Lower leg skin (tissue), 4 donors: ENCODE measurements around the gene LRRC8A. TPM values are rescaled to one million over a fixed set of nuclear protein-coding genes. Genes with fewer than 3 reads are reported as not detected.
"Not testable (repeated sequence)": the region's sequence is repeated elsewhere in the genome, so short reads cannot be mapped to it uniquely, and the experiment has no call there.

Experiments used
- DNase-seq, 2 donors: peaks; one replicate each; pipeline ENCODE4 v3.0.0-alpha.2; 2019; ENCODE audit warnings: low spot score in 2 of 2
- H3K4me3 ChIP-seq: fragments of 200-600 bp; sonication (generic); 2 replicates; pipeline ENCODE4 v1.5.1; 2017; ENCODE audit warnings: mild to moderate bottlenecking, low read depth; ENCODE audit not compliant: poor library complexity, severe bottlenecking
- POLR2A ChIP-seq, 2 donors: fragments of 450-650 bp; IDR thresholded peaks; one replicate each; pipeline ENCODE4 v1.6.1; 2016 to 2017; ENCODE audit warnings: antibody characterized with exemption in 2 of 2, mild to moderate bottlenecking in 1 of 2, moderate library complexity in 1 of 2
- WGBS, 2 donors: methylation state at CpG; one replicate each; pipeline ENCODE4 v1.1.5; 2018; 5-methylcytosine and 5-hydroxymethylcytosine counted together
- intact Hi-C: fragments of 100-400 bp; cut with DNase I; formaldehyde crosslinking; loops from one replicate; pipeline ENCODE4 v1.15.0; 2023; ENCODE audit warnings: low total_unique reads
- total RNA-seq, 4 donors: library from RNA; depleted of rRNA; stranded (reverse); fragments of >200 nt; gene quantifications; one replicate each; pipeline ENCODE4 v1.1.0, GENCODE V29; 2016
- TF ChIP-seq, protein P1 (sequence below), 3 donors: fragments of 450-650 bp; IDR thresholded peaks; one replicate each; pipeline ENCODE4 v1.5.1; 2016; ENCODE audit warnings: antibody characterized with exemption in 3 of 3, mild to moderate bottlenecking in 3 of 3, moderate library complexity in 2 of 3

Gene LRRC8A
- total RNA-seq, 4 donors from 2014 or later, result 89.6 to 131 (median 111) TPM

DNA sequence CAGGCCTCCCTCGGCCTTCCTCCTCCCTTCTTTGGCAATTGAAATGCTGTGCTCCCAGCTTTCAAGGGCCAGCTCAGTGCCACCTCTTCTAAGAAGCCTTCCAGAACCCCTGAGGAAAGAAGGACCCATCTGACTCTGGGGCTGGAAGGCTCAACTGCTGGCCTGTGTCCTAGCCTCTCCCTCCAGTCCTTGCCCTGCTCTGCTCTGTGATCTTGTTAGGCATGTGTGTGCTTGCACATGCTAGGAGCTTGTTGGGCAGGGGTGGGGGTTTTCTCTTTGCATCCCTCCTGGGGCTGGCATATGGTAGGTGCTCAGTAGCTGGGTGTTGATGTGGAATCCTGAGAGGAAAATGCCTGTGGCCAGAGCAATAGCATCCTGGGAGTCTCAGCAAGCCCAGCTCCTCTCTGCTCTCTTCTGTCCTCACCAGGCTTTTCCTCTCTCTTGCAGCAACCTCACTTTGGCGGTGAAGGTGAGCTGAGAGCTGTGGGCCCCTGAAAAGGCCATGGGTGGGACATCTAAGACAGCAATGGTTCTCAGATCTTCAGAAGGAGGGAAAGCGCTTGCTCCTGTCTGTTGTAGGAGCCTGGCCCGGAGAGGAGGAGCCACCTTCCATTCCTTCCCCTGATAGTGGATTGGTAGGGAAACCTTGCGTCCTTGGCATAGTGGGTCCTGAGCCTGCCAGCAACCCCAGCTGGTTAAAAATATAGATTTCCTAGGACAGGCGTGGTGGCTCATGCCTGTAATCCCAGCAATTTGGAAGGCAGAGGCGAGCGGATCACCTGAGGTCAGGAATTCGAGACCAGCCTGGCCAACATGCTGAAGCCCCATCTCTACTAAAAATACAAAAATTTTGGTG, 55.6 kb downstream of the LRRC8A start:
- peak in 1 of 2 donors; percentile 78 for DNase-seq
- H3K4me3 ChIP-seq, result no peak overlapping the region
- WGBS, 2 donors, result 48 to 75% methylated on average over 9 of the region's 9 CpGs
- TF ChIP-seq POLR2A (IDR thresholded peaks at IDR 0.05), result no peak
- TF ChIP-seq, protein P1, sequence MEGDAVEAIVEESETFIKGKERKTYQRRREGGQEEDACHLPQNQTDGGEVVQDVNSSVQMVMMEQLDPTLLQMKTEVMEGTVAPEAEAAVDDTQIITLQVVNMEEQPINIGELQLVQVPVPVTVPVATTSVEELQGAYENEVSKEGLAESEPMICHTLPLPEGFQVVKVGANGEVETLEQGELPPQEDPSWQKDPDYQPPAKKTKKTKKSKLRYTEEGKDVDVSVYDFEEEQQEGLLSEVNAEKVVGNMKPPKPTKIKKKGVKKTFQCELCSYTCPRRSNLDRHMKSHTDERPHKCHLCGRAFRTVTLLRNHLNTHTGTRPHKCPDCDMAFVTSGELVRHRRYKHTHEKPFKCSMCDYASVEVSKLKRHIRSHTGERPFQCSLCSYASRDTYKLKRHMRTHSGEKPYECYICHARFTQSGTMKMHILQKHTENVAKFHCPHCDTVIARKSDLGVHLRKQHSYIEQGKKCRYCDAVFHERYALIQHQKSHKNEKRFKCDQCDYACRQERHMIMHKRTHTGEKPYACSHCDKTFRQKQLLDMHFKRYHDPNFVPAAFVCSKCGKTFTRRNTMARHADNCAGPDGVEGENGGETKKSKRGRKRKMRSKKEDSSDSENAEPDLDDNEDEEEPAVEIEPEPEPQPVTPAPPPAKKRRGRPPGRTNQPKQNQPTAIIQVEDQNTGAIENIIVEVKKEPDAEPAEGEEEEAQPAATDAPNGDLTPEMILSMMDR (IDR thresholded peaks at IDR 0.05), result no peak
- intact Hi-C loops, result no loop called here

DNA sequence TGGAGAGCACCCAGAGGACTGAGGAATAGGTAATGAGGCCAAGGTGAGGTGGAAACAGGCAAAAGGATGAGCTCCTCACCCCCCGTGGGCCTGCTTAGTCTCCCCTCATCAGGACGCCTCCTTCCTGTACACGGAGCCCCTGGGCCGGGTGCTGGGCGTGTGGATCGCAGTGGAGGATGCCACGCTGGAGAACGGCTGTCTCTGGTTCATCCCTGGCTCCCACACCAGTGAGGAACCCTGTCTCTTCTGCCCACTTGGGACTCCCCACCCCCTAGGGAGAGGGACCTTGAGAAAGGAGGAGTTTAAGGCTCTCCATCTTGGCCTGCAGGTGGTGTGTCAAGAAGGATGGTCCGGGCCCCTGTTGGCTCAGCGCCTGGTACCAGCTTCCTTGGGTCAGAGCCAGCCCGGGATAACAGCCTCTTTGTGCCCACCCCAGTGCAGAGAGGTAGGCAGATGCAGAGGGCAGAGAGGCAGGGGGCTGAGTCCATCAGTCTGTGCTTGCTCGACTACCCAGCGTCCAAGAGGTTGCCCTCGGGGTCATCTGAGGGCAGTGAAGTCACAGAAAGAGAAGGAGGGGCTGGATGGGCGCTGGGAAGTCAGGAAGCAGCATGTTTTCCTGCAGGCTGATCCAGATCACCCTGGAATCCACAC, 58.5 kb downstream of the LRRC8A start:
- H3K4me3 ChIP-seq, result no peak overlapping the region
- no peak for TF ChIP-seq POLR2A (IDR thresholded peaks at IDR 0.05)
- TF ChIP-seq, protein P1 (IDR thresholded peaks at IDR 0.05), result no peak
- 60 to 74% methylated on average over 13 to 14 of the region's 15 CpGs for WGBS, 2 donors
- intact Hi-C loops, result no loop called here
- peak in 1 of 2 donors; percentile 78 for DNase-seq

DNA sequence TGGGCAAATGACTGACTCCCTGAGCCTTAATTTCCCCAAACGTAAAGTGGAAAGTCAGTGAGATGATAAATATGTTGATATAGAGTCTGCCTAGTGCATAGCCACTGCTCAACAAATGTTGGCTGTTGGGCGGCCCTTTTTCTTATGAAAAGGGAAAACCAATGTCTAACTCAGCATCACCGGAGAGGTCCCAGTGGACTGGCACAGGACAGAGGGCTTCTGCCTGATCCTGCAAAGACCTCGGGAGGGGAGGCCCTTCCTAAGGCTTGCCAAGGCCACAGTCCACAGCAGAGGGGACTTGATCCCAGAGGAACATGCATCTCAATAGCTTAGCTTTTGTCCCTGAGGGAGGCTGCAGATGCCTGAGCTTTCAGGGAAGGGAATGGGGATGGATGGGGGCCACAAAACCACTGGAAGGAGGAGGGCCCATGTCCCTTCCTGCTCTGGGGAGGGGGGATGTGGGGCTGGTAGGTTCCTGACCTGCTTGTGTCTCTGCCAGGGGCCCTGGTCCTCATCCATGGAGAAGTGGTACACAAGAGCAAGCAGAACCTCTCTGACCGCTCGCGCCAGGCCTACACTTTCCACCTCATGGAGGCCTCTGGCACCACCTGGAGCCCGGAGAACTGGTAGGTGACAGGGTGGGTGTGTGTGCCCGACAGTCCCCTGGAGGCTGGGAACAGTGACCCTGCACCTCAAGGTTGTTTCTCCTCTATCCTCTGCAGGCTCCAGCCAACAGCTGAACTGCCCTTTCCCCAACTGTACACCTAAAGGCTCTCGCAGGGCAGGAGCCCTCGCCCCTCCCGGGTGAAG, 59.2 kb downstream of the LRRC8A start:
- TF ChIP-seq, protein P1 (IDR thresholded peaks at IDR 0.05), result no peak
- no peak for TF ChIP-seq POLR2A (IDR thresholded peaks at IDR 0.05)
- intact Hi-C loops, result no loop called here

DNA sequence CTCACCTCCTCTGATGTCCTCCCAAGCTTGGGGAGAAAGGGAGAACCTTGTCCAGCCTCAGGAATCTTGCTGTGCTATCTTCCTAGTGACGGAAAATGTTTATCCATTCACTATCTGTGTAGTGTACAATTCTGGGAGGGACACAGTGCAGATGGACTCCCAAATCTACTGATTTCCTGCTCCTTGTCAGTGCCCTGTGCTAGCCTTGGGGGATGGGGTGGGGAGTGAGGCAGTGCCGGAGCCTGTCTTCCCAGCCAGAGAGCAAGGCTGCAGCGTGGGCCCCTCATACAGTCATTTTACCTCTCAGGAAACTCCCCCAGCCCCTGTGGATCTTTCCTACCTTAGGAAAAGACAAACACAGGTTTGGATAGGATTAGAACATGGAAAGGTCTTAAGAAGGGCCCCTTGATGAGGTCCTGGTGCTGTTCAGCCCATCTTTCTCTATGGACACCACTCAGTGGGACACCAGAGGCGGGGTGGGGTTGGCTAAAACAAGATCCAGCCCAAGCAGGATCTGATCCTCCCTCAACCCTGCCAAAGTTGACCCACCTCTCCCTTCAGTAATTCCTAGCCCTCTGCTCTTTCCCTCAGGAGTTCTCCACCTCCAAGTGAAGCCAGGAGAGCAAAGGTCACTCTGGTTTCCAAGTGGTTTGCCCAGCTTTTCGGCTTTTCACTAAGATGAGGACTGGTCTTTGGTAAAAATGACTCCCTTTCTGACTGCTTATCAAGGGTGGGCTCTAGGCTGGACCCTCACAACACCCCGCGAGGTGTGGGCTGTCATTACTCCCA, 62.1 kb downstream of the LRRC8A start:
- no peak for TF ChIP-seq POLR2A (IDR thresholded peaks at IDR 0.05)
- TF ChIP-seq, protein P1 (IDR thresholded peaks at IDR 0.05), result no peak
- H3K4me3 ChIP-seq, result no peak overlapping the region
- intact Hi-C loops, result no loop called here
- WGBS, 2 donors, result 88 to 94% methylated on average over 7 of the region's 7 CpGs
- DNase-seq, result peak in 1 of 2 donors; percentile 70

More for the DNA sequence above, 59.2 kb downstream of the LRRC8A start:
- no peak overlapping the region for H3K4me3 ChIP-seq
- DNase-seq, result peak in 1 of 2 donors; percentile 79
- 87 to 89% methylated on average over 12 of the region's 12 CpGs for WGBS, 2 donors

DNA sequence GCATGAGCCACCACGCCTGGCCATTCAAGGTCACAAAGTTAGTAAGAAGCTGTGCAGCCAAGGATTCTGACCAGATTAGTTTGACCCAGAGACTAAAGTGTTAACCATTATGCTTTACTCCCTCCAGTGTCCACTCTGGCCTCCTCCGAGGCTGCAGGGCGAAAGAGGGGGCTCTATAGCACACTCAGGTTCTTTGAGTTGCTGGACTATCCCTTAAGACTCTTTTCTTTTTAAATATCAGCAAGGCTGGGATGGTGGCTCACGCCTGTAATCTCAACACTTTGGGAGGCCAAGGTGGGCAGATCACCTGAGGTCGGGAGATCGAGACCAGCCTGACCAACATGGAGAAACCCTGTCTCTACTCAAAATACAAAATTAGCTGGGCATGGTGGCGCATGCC, 63.0 kb downstream of the LRRC8A start:
- H3K4me3 ChIP-seq, intact Hi-C loops: not testable (repeated sequence)
- WGBS, 2 donors, result 87 to 92% methylated on average over 7 of the region's 7 CpGs
- DNase-seq, result peak in 1 of 2 donors; percentile 62
